GM18951 (cell line): ENCODE measurements around the gene RCSD1.

Source experiments
- POLR2A ChIP-seq: IDR thresholded peaks from 4 replicates; pipeline ENCODE4 v1.6.1; 2011; ENCODE audit warnings: mild to moderate bottlenecking; ENCODE audit not compliant: insufficient read length, insufficient read depth; ENCODE audit errors: extremely low read depth
- in situ Hi-C: fragments of 300-500 bp; cut with MboI; formaldehyde crosslinking; loops from one replicate; pipeline ENCODE4 v1.12.0; 2022; ENCODE audit warnings: low sequenced_read_pairs, mixed read lengths, inconsistent platforms; ENCODE audit not compliant: unreplicated experiment

RCSD1 gene

GRCh38 chr1:167683226-167683625, 53.2 kb downstream of the RCSD1 start:
- in situ Hi-C loops, result loop anchor here (25.0 kb wide), 1 partner anchor 596 kb away; the partner anchor contains the start of genes GPA33 and STYXL2
- TF ChIP-seq POLR2A, result no peak

- in situ Hi-C loops, result loop anchor here (25.0 kb wide), 1 partner anchor 597 kb away; the partner anchor contains the start of genes GPA33 and STYXL2
Observed at GRCh38 chr1:167683641-167684502, 53.8 kb downstream of the RCSD1 start.

GRCh38 chr1:167685844-167686243, 55.8 kb downstream of the RCSD1 start:
- no peak for TF ChIP-seq POLR2A
- in situ Hi-C loops, result loop anchor here (5.0 to 25.0 kb wide), 2 partner anchors 84 to 599 kb away; partner anchors contain the start of genes GPA33 and STYXL2

More at GRCh38 chr1:167683641-167684502, 53.8 kb downstream of the RCSD1 start:
- no peak for TF ChIP-seq POLR2A

- in situ Hi-C loops, result loop anchor here (5.0 to 25.0 kb wide), 2 partner anchors 86 to 601 kb away; partner anchors contain the start of genes GPA33 and STYXL2
- TF ChIP-seq POLR2A, result no peak
Observed at GRCh38 chr1:167687919-167688519, 58.0 kb downstream of the RCSD1 start.

- TF ChIP-seq POLR2A, result no peak
- in situ Hi-C loops, result loop anchor here (5.0 to 25.0 kb wide), 2 partner anchors 87 to 602 kb away; partner anchors contain the start of genes GPA33 and STYXL2
Observed at GRCh38 chr1:167689567-167689920, 59.5 kb downstream of the RCSD1 start.

- in situ Hi-C loops, result loop anchor here (25.0 kb wide), 1 partner anchor 603 kb away; the partner anchor contains the start of genes GPA33 and STYXL2
- TF ChIP-seq POLR2A, result no peak
Observed at GRCh38 chr1:167690053-167690452, 60.0 kb downstream of the RCSD1 start.

GRCh38 chr1:167693425-167694045, 63.5 kb downstream of the RCSD1 start:
- in situ Hi-C loops, result loop anchor here (25.0 kb wide), 1 partner anchor 606 kb away; the partner anchor contains the start of genes GPA33 and STYXL2
- no peak for TF ChIP-seq POLR2A

- no peak for TF ChIP-seq POLR2A
- in situ Hi-C loops, result loop anchor here (25.0 kb wide), 1 partner anchor 607 kb away; the partner anchor contains the start of genes GPA33 and STYXL2
Observed at GRCh38 chr1:167694691-167695090, 64.7 kb downstream of the RCSD1 start.

GRCh38 chr1:167695147-167695546, 65.1 kb downstream of the RCSD1 start:
- TF ChIP-seq POLR2A, result no peak
- in situ Hi-C loops, result loop anchor here (25.0 kb wide), 1 partner anchor 608 kb away; the partner anchor contains the start of genes GPA33 and STYXL2

GRCh38 chr1:167695756-167696561, 65.9 kb downstream of the RCSD1 start:
- in situ Hi-C loops, result loop anchor here (25.0 kb wide), 1 partner anchor 609 kb away; the partner anchor contains the start of genes GPA33 and STYXL2
- TF ChIP-seq POLR2A, result no peak

GRCh38 chr1:167697667-167698141, 67.7 kb downstream of the RCSD1 start:
- no peak for TF ChIP-seq POLR2A
- in situ Hi-C loops, result loop anchor here (25.0 kb wide), 1 partner anchor 610 kb away; the partner anchor contains the start of genes GPA33 and STYXL2

- in situ Hi-C loops, result loop anchor here (25.0 kb wide), 1 partner anchor 611 kb away; the partner anchor contains the start of genes GPA33 and STYXL2
- TF ChIP-seq POLR2A, result no peak
Observed at GRCh38 chr1:167698313-167698712, 68.3 kb downstream of the RCSD1 start.
